ENCODE measurements around the gene CD3G.
"Not testable (repeated sequence)": the region's sequence is repeated elsewhere in the genome, so short reads cannot be mapped to it uniquely, and the experiment has no call there.

CD3G gene

DNA sequence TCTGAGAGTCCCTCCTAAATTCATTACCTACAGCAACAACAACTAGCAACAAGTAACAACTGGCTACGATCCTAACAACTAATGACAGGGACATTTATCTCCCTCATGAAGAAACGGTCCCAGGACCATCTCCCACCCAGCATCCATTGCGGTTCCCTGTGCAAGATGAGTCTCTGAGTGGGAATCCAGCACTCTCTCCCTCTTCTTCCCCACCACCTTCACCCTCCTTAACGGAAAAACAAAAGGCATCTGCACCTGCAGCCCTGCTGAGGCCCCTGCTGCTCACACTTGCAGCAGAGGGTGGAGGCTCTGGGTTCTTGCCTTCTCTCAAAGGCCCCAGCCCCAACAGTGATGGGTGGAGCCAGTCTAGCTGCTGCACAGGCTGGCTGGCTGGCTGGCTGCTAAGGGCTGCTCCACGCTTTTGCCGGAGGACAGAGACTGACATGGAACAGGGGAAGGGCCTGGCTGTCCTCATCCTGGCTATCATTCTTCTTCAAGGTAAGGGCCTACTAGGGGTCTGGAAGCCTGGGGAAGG lies at the start of gene CD3G:
CD3G (plus strand) TSS at position 364 of the 535 bp plus-strand sequence; CDS start at position 444, 80 bp downstream.
- peak; percentile 64 to 77 for DNase-seq

- DNase-seq, result no peak
These were observed 48.9 kb upstream of the CD3G start for GRCh38 chr11:118295199-118295598.

DNA sequence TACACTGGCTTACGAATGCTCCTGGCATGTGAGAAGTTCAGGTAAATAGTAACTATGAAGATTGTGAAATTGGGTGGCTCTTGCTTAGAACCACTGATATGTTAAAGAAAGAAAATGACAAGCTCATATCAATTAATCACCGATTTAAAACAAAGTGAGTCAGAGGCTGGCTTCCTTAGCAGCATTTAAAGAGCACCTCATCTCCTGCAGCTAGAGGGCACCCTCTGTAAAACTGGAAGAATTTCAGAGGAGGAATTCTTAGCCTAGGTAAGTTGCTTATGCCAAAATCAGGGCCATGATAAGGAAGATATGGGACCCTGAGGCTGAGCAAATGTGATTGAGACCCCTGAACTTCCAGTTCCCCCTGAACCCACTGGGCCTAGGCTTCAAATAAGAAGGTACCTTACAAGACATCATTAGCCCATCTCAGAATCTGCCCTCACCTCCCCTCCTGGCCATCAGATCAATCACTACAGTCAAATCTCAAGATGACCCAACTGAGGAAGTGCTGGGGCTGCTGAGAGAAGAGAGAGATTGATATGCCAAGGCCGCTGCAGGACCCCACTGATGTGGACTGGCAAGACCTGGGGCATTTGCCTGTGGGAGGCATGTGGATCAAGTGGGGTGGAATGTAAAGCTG lies 48.2 kb upstream of the CD3G start:
- DNase-seq, result peak; percentile 53 to 73

- DNase-seq, result no peak
These were observed 42.4 kb upstream of the CD3G start for GRCh38 chr11:118301600-118302195.

- no peak for DNase-seq
These were observed 39.9 kb upstream of the CD3G start for GRCh38 chr11:118304227-118304567.

DNA sequence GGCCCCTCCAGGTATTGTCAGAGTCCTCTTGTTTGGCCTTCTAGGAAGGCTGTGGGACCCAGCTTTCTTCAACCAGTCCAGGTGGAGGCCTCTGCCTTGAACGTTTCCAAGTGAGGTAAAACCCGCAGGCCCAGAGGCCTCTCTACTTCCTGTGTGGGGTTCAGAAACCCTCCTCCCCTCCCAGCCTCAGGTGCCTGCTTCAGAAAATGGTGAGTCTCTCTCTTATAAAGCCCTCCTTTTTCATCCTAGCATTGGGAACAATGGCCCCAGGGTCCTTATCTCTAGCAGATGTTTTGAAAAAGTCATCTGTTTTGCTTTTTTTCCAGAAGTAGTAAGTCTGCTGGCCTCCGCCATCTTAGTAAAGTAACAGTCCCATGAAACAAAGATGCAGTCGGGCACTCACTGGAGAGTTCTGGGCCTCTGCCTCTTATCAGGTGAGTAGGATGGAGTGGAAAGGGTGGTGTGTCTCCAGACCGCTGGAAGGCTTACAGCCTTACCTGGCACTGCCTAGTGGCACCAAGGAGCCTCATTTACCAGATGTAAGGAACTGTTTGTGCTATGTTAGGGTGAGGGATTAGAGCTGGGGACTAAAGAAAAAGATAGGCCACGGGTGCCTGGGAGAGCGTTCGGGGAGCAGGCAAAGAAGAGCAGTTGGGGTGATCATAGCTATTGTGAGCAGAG lies 39.4 kb upstream of the CD3G start, which contains the start of gene CD3E:
CD3E (plus strand) TSS at position 163 of the 681 bp plus-strand sequence; CDS start at position 386, 223 bp downstream.
- peak; percentile 64 to 77 for DNase-seq

- peak; percentile 52 to 74 for DNase-seq
These were observed 38.4 kb upstream of the CD3G start for GRCh38 chr11:118305726-118306125.

GRCh38 chr11:118306556-118306955 lies 37.6 kb upstream of the CD3G start:
- DNase-seq, result no peak

DNA sequence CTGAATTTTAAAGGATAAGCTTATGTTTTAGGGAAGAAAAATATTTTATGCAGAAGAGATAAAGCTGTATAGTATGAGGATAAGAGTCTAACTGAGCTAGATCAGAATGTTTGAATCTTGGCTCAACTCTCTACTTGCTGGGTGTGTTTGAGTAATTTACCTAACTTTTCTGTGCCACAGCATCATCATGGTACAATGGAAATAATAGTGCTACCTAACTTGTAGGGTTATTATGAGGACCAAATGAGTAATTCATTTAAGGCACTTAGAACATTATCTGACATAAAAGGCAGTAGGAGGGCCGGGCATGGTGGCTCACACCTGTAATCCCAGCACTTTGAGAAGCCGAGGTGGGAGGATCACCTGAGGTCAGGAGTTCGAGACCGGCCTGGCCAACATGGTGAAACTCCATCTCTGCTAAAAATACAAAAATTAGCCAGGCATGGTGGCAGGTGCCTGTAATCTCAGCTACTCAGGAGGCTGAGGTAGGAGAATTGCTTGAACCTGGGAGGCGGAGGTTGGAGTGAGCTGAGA lies 35.1 kb upstream of the CD3G start:
- DNase-seq, result not testable (repeated sequence)

DNA sequence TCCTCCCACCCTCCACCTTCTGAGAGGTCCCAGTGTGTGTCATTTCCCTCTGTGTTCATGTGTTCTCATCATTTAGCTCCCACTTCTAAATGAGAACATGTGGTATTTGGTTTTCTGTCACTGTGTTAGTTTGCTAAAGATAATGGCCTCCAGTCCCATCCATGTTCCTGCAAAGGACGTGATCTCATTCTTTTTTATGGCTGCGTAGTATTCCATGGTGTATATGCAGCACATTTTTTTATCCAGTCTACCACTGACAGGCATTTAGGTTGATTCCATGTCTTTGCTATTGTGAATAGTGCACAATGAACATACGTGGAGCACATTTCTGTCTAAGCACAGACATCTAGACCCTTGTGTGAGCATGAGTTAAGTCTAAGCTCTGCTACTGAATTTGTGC lies 33.9 kb upstream of the CD3G start:
- DNase-seq, result no peak

DNA sequence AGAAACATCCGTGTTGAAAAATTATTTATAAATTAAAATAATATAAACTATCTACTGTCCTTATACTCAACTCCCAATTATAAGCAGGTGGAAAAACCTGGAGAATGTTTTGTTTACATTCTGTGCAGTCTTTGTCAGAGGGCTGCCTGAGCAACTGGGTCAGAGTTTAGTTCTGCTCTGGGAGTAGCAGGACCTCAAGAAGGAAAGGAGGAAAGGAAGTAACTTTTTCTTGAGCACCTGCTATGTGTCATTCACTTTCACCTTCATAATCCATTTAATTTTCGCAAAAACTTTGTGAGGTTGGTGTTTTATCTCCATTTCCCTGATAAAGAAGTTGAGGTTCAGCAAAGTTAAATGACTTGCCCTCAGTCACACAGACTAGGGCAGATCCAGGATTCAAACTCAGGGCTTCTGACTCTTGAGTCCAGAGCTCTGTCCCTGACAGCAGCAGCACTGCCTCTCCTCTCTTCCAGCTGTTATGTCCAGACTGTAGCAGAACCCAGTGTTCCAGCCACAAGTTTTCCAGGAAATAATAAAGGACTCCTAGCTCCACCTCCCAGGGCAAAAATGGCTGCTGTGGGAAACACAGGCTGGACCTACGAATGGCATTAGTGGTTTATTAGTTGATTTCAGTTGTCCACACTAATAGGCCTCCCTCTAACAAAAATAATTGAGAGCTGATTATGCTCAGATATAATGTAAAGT lies 33.2 kb upstream of the CD3G start:
- DNase-seq, result no peak

DNA sequence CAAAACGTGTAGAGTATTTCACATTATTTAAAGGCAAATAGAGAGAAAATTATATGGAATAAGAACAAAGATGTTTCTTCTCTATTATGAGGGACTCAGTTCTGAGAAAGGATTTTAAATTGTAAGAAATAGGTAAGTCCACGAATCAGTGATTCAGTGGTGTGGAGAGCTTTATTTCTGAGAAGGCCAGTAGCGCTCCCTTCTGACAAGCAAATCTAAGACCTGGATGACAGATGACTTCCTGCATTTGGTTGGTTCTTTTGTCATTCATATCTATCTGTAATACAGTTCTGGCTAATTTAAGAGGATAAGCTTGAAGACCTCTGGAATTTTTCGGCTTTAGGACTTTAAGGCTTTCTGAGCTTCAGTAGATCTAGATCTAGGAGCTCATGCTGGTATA lies 32.6 kb upstream of the CD3G start:
- peak in 1 of 2 donors; percentile 37 for DNase-seq

DNA sequence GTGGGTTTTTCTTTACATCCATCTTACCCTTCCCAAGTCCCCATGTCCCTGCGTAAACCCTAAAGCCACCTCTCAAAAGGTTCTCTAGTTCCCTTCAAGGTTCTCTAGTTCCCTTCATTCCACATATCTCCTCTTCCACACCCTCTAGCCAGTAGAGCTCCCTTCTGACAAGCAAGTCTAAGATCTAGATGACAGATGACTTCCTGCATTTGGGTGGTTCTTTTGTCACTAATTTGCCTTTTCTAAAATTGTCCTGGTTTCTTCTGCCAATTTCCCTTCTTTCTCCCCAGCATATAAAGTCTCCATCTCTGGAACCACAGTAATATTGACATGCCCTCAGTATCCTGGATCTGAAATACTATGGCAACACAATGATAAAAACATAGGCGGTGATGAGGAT lies 31.8 kb upstream of the CD3G start:
- DNase-seq, result no peak

- no peak for DNase-seq
These were observed 30.9 kb upstream of the CD3G start for GRCh38 chr11:118313242-118313641.

DNA sequence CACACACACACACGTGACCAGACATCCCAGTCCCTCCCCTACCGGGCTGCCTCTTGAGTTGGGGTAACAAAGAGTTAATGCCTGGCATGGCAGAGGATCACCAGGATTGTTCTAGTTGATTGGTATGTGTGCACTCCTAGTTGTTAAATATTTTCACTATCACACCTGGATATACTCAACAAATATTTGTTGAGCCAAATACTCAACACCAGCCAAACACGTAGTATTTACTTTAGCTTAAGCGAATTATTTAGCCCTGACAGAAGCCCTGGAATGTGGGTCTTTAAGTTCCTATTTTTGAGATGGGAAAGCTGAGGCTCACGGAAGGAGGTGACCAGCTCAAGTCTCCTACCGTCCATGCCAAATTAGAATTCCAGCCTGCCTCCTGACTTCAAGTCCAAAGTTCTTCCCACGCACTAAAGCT lies 29.1 kb upstream of the CD3G start:
- DNase-seq, result no peak

GRCh38 chr11:118318124-118318523 lies 26.0 kb upstream of the CD3G start:
- no peak for DNase-seq

DNA sequence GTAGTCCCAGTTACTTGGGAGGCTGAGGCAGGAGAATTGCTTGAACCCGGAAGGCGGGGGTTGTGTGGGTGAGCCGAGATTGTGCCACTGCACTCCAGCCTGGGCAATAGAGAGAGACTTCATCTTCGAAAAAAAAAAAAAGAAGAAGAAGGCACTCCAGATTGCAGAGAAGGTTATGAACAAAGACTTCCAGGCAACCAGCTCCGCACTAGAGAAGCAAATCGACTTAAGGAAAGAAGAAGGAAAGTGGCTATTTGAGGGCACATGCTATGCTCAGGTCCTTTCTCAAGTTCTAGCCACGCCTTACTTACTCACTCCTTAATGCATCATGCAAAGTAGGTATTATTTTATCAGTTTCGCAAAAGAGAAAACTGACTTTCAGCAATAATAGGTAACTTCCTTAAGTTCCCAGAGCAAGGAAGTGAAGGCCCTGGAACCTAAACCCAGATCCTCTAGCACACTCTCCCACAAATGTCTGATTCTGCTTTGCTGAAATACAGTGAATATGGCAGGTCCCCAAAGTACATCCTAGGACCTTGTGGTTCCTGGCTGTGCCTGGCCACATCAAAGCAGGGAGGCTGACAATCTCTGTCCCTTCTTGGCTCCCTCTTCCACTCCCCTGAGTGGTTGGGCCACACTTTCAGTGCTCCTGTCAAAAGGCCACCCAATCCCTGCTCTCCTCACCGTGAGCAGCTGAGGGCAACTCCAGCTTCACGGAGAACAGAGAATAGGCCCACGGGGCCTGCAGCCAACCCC lies 25.4 kb upstream of the CD3G start:
- DNase-seq, result no peak

- no peak for DNase-seq
These were observed 24.8 kb upstream of the CD3G start for GRCh38 chr11:118319337-118319707.

- no peak for DNase-seq
These were observed 23.6 kb upstream of the CD3G start for GRCh38 chr11:118320515-118320914.

DNA sequence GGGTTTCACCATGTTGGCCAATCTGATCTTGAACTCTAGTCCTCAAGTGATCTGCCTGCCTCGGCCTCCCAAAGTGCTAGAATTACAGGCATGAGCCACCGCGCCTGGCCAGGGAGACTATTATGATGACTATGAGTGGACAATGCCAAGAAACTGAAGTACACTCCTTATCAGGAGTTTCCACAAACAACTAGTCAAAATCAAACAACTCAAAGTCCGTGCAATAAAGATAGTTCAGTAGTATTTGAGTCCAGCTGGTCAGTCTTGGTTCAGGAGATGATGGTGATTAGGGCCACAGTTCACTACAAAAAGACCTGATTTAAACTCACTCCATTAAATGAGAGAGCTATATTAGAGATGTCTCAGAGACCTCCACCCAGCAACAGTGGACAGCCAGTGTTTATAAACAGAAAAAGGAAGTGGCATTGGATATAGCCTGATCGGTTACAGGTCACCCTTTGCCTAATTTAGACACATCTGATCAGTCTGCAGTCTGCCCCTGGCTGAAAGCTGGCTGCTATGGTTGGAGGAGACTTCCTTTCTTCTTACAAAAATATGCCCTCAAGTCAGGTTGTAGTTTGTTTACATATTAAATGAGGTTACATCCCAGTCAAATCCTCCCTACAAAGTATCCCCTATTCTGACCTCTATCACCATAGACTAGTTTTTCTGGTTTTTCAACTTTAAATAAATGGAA lies 22.6 kb upstream of the CD3G start:
- no peak for DNase-seq

- no peak for DNase-seq
These were observed 21.4 kb upstream of the CD3G start for GRCh38 chr11:118322721-118323120.

GRCh38 chr11:118325283-118325682 lies 18.9 kb upstream of the CD3G start:
- no peak for DNase-seq
